HG02763 (cell line): ENCODE data around the gene LIN28A.
"Not testable (repeated sequence)": the region's sequence is repeated elsewhere in the genome, so short reads cannot be mapped to it uniquely, and the experiment has no call there.

Experiments
- ATAC-seq: cut with Tn5 transposase; IDR thresholded peaks from one replicate; pipeline ENCODE4 v1.9.1; 2021; ENCODE audit warnings: mild to moderate bottlenecking, moderate library complexity; ENCODE audit not compliant: unreplicated experiment

Gene LIN28A

DNA sequence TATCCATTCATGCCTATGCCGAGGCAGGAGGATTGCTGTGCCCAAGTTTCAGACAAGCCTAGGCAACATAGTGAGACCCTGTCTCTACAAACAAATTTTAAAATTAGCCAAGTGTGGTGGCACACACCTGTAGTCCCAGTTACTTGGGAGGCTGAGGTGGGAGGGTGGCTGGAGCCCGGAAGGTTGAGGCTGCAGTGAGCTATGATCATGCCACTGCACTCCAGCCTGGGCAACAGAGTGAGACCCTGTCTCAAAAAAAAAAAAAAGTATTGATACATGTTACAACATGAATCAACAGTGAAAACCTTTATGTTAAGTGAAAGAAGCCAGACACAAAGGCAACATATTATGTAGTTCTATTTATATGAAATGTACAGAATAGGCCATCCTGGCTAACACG lies 25.6 kb upstream of the LIN28A start:
- not testable (repeated sequence) for ATAC-seq

DNA sequence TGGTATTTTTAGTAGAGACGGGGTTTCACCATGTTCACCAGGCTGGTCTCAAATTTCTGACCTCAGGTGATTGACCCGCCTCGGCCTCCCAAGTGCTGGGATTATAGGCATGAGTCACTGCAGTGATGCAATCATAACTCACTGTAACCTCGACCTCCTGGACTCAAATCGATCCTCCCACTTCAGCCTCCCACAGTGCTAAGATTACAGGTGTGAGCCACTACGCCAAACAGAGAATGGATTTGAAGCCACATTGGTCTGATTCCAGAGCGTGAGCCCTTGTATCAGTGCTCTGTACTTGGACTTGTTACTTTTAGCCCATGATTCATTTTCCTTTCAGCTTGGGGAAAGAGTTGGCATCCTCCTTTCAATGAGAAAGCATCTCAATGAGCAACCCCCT lies 23.2 kb upstream of the LIN28A start:
- ATAC-seq: no peak

DNA sequence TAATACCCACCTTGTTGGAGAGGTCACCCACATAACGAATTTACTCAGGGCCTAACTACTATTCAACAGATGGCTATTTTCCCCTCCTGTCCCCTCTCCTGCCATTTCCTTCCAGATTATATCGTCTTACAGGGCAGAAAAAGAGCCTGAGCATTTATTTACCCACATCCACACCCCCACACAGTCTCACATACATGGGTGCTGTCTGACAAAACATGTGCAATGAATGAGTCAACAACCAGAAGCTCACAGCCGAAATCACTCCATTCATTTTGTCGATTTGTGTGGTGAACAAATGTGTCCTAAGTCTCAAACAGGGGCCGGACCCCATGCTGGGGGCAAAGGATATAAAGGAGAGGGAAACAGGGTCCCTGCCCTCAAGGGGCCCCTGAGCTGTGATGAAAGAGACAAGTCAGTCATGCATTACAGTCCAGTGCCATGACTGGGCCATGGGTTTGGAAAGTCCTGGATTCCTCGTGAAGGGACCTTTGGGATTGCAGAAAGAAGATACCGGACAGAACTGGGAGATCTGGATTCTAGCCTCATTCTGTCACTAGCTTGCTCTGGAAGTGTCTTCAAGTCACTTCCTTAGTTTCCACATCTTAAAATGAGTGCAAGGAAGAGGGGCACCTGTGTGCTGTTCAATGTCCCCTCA lies 21.7 kb upstream of the LIN28A start:
- ATAC-seq: no peak

- ATAC-seq: no peak
These were observed 20.9 kb upstream of the LIN28A start for GRCh38 chr1:26389604-26390247.

DNA sequence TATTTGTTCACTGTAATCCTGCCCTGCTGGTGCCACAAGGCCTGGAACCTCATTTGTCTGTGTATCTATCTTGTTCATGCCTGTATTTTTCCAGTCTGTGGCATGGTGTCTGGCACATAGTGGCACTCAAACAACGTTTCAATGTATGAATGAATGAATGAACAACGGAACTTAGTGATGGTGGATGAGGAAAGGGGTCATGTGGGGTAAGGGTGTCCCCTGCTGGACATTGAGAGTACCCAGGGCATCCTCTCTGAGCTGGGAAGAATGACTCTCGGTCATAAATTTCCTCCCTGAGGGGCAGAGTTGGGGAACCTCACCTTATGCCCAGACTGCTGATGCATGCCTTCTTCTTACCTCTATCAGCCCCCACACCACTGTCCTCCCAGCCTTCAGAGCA lies 19.2 kb upstream of the LIN28A start:
- ATAC-seq: no peak

GRCh38 chr1:26395754-26396153 lies 14.9 kb upstream of the LIN28A start:
- no peak for ATAC-seq

- no peak for ATAC-seq
These were observed 11.6 kb upstream of the LIN28A start for GRCh38 chr1:26399034-26399433.

DNA sequence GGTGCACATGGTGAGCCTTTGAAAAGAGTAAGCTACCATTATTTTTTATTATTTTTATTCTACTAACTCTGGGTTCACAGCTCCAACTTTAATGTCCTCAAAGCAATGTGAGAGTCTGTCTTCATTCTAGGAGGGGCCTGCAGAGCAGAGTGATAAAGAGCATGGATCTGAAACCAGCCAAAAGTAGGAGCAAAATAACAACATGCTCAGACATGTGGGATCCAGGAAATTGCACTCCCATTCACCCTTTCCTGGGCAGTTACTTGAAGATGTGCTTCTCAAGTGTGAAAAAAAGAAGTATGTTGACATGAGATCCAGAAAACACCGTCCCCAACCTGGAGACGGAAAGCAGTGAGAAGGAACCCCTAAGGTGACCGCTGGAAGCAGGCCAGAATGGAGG lies 8.7 kb upstream of the LIN28A start:
- ATAC-seq: no peak

DNA sequence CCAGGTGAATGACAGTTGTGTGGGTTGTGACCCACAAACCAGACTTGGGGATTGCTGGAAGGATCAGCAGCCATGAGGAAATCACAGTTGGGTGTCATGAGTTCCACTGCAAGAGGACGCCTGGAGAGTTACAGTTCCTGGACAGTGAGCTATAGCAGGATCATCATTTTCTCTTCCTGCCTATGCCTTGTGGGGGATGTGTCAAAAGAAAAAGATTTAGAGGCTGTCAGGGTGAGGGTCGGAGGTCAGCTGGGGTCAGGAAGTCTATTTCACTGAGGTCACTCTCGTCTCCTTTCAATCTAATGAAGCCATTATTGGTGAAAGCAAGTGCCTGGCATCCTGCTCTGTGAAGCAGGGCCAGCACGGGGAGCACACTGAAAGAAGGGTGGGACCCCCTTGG lies 7.0 kb upstream of the LIN28A start:
- no peak for ATAC-seq

DNA sequence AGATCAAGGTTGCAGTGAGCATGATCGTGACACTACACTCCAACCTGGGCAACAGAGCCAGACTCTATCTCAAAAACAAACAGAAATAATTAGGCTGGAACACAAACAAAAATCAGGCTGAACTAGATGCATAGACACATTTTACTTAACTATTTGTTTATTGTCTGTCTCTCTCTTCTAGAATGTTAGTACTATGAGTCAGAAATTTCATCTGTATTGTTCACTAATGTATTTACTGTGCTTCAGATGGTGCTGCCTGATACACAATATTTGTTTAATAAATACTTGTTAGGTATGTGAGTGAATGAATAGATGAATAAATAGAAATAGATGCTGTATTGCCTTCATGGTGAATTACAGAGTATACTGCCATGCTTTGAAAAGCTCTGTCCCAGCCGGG lies 6.0 kb upstream of the LIN28A start:
- ATAC-seq: no peak

DNA sequence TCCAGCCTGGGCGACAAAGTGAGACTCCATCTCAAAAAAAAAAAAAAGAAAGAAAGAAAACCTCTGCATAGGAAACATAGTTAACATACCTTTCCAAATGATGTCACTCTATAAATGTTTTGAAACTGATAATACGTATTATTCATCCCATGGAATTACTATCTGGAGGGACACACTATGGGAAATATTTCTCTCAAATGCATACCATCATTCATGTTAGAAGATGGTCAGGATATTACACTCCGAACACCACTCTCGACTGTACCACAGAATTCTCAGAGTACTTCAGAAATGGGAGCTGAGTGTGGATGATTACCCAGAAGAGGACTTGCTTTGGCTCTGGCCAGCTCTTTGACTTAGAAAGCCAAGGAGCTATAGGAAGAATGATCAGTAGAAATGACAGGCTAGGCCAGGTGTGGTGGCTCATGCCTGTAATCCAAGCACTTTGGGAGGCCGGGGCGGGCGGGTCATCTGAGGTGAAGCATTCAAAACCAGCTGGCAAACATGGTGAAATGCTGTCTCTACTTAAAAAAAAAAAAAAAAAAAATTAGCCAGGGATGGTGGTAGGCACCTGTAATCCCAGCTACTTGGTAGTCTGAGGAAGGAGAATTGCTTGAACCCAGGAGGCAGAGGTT lies 5.2 kb upstream of the LIN28A start:
- ATAC-seq: no peak

DNA sequence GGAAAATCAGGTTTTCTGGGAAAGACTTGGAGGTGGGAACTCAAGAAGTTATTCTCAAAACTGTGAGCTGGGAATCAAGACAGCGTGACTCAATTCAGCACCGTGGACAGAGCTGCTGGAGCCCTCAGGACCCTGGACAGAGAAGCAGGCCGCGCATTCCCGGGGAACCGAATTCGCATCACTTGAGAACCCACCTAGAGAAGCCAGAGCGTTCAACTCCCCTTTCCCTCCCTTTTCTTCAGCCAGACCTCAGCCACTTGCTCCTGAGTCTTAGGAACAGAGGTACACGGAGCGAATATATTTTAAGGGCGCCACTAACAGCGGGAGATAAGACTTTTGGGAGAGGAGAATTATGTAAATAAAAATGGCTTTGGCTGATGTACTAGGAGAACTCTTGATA lies 2.0 kb upstream of the LIN28A start:
- no peak for ATAC-seq

DNA sequence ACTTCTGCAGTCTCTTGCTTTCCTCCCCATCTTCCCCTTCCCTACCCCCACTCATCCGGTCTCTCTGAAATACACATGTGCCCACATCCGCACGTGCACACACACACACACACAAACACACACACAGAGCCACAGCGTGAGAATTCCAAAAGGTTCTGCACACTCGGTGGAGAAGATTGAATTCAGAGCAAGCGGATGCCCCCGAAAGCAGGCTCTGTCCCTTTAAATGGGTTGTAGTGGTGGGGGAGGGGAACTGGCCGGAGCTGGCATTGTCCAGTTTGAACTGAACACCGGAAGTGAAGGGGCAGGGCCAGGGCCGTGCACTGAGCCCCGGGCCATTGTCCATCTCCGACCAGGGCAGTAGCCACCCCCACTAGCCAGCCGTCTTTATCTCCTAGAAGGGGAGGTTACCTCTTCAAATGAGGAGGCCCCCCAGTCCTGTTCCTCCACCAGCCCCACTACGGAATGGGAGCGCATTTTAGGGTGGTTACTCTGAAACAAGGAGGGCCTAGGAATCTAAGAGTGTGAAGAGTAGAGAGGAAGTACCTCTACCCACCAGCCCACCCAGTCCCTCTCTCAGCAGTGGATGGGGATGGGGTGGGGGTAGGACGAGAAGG lies 1.3 kb upstream of the LIN28A start:
- no peak for ATAC-seq

GRCh38 chr1:26411624-26412074 lies 1.0 kb downstream of the LIN28A start:
- ATAC-seq: no peak

GRCh38 chr1:26412180-26412840 lies 1.7 kb downstream of the LIN28A start:
- ATAC-seq: no peak

DNA sequence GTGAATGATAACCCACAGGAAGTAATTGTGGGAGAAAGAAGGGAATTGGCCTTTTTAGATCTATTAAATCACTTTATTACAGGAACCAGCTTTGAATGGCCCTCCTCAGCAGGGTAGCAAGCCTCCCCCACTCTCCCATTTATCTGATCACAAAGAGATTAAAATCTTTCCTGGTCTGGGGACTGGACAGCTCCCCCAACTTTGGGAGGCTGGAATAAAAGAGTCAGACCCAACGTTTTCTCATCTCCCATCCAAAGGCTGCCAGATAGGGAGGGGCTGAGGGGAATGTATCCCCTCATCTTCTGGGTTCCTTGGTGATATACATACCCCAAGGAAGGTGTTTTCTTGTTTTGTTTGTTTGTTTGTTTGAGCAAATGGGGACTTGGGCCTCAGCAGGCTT lies 2.4 kb downstream of the LIN28A start:
- no peak for ATAC-seq

- ATAC-seq: no peak
These were observed 6.6 kb downstream of the LIN28A start for GRCh38 chr1:26417111-26417759.

- no peak for ATAC-seq
These were observed 8.3 kb downstream of the LIN28A start for GRCh38 chr1:26418865-26419349.

DNA sequence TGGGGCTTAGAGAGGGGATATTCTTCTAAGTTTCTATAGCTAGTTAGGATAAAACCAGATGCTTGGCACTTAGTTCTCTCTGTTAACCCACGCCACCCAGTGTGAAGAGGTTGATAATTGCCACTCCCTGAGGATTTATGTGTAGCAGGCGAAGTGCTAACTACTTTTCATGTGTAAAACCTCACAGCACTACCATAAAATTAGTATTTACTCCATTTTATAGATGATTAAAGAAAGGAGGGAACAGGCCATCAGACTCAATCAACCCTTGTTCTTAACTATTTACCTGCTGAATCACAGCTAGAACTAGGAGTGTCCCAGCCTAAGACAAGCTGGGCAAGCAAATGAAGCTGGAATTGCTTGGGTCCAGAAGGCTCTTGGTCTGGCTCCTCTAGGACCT lies 8.9 kb downstream of the LIN28A start:
- no peak for ATAC-seq

DNA sequence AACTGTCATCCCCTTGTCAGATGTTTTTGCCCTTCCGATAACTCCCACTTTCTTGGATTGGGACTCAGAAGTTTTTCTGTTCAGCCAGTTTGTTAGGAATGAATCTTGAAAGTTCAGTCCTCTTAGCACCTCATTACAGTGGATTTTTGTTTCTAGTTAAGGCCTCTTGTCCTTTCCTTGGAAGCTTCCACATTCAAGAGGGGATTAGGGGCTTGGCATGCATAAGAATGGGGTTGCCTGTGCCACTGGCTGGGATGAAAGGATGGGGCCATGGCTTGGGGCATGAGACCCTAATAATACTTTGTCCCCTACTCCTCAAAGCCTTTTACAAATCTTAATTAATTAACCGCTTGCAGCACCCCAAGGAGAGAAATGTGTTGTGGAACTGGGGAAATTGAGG lies 19.1 kb downstream of the LIN28A start:
- ATAC-seq: no peak
